GM18868 (cell line): Measurements from ENCODE around the gene UACA.
"Not testable (repeated sequence)": the region's sequence is repeated elsewhere in the genome, so short reads cannot be mapped to it uniquely, and the experiment has no call there.

Experiments used
- ATAC-seq: cut with Tn5 transposase; IDR thresholded peaks from one replicate; pipeline ENCODE4 v1.9.1; 2021; ENCODE audit warnings: mild to moderate bottlenecking, moderate library complexity; ENCODE audit not compliant: unreplicated experiment

Gene UACA

DNA sequence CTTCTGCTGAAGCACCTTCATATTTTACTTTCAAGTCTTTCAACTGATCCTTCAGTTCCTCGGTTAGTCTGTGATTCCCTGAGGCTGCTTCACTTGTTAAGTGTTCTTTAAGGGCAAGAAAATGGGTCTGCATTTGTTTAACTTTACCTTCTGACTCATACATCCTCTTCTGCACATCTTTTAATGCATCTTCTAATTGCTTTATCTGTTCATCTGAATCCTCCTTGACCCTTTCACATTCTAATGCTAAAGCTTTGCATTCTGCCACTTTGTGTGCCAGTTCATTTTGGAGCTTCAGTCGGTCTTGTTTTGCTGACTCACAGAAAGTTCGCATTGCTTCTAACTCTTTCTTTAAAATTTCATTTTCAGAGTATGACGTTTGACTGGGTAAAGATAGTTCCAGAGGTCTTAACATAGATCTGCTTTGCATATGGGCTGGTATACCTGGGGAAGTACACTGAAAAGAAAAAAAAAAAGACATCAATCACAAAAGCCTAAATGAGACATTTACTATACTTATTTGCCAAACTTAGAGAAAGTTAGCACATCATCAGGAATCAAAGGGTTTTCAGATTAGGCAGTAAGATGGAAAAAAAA lies 94.3 kb downstream of the UACA start:
- peak; percentile 78 for ATAC-seq

DNA sequence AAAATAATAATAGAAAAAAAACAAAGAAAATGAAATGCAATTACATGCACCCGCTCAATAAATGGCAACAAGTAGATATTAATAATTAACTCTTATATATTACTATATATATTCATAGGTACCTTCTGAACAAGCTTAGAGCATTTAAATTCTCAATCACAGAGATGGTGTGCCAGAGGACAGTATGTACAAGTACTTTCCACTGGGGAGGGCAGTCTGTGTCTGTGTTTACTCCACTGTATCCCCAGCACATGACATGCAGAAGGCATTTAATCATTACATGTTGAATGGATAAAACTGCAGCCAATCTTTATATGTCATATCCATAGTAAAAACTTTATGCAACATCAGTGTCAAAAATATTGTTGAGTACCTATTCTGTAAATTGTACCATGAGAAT lies 97.8 kb downstream of the UACA start:
- ATAC-seq: no peak

DNA sequence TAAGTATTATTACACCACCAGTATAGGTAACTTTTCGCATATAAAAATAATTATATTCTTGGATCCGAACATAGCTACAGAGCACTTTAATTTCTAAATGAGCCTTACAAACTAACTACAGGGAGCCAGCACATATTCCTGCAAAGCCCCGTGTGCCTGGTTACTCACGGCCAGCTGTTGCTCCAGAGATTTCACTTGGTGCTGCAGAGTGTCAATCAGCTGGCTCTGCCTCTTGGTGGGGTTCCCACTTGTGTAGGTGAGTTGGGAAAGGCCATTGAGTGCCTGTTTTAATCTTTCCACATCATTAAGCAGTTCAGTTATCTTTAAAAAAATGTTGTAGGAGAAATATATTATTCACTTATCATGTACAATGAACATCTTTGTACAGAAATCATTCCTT lies 98.9 kb downstream of the UACA start:
- no peak for ATAC-seq

DNA sequence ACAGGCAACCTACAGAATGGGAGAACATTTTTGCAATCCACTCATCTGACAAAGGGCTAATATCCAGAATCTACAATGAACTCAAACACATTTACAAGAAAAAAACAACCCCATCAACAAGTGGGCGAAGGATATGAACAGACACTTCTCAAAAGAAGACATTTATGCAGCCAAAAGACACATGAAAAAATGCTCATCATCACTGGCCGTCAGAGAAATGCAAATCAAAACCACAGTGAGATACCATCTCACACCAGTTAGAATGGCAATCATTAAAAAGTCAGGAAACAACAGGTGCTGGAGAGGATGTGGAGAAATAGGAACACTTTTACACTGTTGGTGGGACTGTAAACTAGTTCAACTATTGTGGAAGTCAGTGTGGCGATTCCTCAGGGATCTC lies 100.3 kb downstream of the UACA start:
- ATAC-seq: not testable (repeated sequence)

DNA sequence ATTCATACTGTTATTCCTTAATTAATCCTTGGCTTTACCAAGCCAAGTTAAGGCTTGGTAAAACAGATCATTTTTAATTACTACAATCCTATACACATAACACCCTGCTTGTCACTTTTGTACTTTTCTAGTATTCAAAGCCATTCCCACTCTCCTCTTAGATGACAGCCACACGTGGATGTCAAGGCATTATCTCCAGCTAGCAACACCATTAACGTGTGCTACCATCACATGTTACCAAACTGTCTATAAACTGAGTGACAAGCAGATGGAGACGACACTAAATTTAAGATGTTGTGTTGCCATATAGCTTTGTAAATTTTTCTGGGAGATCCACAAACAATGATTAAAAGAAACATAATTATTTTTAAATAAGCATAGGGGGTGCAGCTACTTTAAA lies 103.7 kb downstream of the UACA start:
- no peak for ATAC-seq

DNA sequence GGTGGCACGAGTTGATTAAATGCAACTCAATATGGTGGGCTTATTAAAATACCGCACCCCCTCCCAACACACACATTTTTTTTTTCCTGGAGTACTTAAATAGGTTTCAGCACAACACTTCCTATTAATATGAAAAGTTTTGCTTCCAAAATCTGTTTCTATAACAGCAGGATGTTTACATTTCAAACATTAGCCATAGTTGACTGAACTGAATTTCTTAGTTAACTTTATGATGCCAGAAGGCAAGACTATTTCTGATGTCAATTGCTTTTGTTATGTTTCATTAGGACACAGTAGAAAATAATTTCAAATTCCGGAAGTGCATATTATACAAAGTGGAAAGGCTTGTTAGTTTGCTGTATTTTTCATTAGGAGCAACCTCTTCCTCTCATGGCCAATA lies 104.7 kb downstream of the UACA start:
- ATAC-seq: no peak

DNA sequence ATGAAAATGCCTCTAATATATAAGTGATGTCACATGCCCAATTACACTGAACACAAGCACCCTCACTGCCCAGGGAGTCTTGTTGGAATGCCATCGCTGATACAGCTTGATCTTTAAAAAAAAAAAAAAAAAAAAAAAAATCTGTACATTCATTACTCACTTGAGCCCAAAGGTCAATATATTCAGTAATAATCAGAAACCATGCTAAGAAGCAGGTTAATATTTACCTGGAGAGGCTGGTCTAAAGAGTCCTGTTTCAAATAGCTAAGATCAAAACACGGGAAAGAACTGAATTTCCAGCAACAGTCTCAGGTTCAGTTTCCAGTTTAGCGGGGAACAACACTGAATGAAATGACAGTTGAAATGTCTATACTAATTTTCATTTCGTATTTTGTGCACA lies 109.9 kb downstream of the UACA start:
- no peak for ATAC-seq

DNA sequence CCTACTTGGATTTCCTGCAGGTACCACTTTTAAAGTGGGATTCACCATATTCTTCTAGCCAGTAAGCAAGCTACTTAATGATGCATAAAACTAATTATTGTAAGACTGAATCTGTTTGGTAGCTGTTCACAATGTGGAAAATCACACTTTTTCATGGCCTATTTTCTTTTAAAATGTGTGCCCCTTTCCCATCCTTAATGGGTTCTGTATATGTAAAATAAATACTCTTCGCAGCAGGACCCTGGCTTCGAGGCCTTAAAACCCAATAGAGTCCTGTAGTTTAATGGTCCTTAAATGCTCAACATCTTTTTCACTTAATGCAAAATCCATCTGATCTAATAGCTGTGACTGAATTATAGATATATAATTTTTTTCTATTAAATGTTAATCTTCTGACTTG lies 111.0 kb downstream of the UACA start:
- no peak for ATAC-seq

DNA sequence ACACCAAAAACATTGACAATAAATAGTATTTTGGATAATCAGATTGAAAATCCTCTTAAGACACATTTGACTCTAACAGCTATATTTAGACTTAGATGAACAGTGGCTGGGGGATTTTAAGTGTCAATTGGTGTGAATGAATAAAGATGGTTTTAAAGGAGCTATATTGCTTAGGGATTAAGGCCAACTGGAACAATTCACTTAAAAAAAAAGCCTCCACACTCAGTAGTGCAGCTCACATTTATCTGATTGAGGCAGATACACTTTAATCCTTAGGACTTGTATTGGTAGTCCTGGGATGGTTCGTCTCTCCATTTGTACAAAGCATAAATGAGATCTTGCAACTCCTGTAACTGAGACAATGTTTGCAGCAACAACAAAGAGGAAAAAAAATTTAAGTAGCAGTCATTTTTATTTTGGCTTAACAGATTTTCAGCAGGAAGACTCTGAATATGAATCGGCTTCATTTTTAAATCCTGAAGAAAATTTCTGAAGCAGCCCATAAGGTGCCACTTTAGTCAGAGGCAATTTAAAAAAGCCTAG lies 112.0 kb downstream of the UACA start:
- ATAC-seq: no peak

DNA sequence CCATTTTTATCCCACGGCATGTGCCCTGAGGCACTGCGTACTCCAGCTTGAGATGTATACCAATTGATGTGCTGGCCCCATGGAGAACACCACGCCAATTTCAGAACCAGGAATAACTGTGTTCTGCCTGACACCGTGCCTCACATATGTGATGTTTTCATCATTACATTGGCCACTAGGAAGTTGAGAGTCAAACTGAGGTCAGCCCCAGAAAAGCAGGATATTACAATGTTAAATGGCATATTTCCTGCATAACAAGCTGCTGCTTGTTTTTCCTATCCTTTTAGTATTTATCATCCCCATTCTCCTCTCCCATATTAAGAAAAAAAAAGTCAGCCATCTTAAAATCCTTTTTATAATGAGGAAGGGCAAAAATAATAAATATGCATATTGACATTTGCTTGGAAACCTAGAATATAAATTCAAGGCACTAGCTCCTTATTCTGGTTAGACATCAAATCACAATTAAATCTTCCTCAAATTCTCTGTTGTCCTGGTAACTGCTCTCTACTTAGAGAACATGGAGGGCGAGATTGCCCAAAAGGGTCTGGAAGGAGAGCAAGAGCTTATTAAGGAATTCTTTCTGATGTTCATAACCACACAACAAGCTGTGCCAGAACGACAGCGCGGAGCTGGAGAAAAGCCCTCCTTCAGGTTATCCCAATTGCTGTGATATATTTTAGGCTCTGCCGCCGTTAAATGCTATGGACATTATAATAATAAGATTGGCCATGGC lies 112.6 kb downstream of the UACA start:
- no peak for ATAC-seq

DNA sequence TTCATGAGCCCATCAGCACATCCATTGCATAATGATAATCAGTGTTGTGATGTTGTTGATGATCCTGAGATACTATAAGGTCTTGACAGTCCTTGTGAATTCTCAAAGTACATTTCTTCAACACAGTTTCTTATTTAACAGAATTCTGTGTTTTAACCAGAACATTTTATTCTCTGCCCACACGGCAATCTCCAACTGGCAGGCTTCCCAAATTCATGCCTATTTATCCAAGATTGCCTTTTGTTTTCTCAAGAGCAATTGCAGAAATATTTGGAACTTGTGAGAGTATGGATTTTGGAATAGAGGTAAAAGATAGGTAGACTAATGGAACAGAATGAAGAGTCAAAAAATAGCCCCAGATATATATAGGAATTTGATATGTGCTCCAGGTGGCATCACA lies 116.0 kb downstream of the UACA start:
- ATAC-seq: no peak

DNA sequence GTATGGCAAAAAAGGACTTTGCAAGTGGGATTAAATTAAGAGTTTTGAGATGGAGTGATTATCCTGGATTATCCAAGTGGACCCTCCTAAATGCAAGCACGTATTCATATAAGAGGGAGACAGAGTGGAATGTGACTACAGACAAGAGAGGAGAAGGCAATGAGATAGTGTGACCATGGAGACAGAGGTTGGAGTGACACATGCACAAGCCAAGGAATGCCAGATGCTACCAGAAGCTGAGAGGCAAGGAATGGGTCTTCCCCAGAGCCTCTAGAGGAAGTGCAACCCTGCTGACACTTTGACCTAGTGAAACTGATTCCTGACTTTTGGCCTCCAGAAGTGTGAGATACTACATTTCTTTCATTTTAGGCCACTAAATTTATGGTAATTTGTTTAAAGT lies 117.2 kb downstream of the UACA start:
- no peak for ATAC-seq

DNA sequence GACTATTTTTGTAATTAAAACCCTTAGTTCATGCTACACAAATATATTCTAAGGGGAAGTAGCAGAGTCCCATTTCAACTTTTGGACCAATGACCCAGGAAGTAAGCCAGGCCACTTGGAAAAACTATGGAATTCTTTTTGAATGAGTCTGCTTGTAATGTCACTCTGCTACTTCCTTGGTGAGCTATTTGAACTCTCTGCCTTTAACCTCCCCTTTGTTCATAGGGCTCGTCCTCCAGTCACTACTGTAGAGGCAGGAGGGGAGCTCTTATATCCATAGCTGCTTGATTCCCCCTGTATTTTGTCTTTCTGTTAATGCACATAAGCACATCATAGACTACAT lies 119.6 kb downstream of the UACA start:
- ATAC-seq: no peak

DNA sequence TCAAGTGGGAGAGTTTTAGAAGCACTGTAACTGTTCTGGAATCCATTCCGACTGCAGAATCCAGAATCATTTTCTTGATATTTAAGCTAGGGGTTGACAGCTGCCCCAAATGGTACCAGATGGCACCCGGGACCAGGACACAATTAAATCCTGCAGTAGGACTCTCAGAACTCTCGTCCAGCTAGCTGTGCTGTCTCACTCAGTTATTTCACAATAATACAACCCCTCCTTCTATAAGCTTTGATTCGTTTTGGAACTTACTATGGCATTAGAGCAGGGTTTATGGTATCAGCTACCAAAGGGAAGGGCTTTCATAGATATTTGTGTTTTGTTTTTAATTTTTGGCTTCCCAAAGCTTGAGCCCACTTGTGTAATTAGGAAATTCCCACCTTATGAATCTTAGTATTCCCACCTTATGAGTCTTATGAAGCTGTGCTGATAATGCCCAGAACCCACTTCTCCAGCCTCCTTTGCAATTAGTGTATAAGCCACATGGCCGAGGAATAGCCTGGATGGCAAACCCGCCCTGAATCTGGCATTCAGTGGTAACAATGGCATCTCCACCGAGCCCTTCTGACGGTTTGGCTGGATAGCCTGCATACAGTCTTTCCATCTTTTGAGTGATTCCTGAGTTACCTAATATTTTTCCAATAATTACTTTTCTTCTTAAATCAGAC lies 120.1 kb downstream of the UACA start:
- ATAC-seq: no peak

DNA sequence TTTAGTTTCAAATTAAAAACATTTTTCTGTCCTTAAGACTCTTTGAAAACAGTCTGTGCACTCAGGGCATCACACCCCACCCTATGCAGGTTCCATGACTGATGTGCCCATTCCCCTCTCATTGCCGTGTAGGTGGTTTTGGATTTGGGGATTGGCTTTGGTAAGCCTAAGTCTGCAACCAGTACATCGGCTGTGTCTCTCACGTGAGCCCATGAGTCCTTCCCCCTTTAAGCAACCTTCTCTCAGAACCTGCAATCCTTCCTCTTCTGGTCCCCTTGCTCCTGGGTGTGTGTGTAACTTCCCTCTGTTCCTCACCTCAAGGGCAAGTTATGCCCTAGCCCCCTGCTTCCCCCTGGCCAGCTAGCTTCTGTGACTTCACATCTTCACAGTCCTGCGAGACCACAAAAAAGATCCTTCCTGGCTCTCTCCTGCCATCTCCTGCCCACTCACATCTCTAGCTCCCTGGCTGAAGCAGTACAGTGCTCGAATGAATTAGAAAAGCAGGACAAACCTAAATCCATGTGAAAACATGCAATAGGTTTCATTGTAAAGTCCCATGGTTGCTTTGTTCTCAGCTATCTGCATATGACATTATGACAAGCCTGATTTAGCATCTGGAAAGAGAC lies 126.7 kb downstream of the UACA start:
- ATAC-seq: no peak

DNA sequence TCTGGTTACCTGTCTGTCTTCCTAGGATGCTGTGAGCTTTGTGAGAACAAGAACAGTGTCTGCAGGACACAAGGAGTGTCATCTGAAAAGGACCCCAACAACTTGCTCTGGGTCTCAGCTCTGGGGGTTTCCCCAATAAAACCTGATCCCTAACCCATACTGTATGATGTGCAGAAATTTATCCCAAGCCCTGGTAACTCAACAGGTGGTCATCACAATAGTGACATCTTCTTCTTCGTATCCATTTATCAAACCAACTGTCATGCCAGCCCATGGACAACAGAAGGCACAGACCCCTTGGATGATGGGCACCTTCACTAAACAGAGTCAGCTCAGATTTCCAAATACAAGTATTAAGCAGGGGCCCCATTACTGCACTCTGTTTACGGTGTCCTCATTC lies 127.5 kb downstream of the UACA start:
- ATAC-seq: no peak

DNA sequence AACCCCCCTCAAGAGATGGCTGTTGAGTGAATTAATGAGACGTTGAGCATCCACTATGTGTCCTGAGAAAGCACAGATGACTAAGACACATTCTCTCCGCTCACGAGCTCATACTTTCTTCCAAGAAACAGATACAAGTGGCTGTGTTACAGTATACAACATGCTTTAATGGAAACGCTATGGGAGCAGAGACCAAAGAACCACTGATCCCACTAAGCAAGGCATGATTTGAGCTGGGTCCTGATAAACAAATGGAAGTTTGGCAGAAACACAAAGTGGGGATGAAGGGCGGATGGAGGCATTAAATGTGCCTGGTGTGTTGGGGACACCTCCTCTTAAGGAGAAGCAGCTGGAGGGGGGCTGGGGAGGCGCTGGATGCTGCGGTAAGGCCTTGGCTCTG lies 129.4 kb downstream of the UACA start:
- no peak for ATAC-seq

DNA sequence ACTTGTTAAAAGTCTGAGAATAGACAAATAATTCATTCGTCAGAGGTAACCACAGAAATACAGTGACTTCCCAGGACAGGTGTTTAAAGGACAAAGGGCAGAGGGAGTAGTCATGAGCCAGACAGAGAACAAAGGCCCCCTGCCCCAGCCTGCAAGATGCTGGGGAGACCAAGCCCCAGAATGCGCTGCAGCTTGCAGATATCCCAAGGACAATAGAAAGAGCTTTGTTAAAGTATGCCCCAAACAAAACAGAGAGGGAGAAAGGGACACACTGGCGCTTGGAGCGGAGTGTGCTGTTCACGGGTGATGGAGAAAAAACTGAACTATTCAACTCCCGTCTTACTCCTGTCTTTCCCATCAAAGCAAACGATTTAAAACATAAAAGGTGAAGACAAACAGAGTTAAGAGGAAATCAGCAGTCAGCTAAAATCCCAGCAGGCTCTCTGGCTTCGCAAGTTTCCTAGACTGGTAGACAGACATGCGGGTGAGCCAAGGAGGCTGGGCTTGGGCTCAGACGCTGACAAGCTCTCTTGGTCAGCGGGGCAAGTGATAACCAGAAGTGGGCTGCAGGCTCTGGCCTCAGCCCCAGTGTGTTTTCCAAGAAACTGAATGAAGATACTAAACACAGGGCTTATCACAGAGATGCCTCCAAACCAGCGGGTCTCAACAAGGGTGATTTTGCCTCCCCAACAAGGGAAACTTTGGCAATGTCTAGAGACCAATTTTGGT lies 130.1 kb downstream of the UACA start:
- ATAC-seq: no peak

DNA sequence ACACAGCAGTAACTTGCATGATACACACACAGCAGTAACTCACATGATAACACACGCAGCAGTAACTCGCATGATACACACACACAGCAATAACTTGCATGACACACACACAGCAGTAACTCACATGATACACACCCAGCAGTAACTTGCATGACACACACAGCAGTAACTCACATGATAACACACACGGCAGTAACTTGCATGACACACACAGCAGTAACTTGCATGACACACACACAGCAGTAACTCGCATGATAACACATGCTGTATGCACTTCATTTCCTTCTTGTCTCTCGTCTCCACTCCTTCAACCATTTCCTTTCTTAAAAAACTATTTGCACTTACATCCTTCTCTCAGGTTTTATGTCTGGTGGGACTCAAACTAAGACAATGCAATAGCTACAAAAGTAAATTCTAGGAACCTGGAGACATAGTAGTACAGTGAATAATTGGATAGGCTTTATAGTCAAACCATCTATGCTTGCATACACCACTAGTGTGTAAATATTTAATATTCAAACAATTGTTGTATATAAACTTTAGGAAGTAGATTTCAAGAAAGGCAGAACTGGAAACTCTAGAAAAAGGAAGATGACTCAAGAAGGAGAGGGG lies 130.8 kb downstream of the UACA start:
- ATAC-seq: no peak

DNA sequence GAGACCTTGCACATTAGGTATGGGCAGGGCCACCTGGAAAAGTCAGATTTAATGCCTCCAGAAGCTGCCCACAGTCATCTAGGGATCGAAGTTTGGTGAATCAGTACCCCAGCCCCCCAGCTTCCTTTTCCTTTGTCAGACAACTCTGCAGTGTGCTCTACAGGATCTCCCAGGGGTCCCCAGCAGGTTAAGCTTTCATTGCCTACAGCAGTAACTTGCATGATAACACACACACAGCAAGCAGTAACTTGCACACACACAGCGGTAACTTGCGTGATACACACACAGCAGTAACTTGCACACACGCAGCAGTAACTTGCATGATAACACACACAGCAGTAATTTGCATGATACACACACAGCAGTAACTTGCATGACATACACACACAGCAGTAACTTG lies 131.3 kb downstream of the UACA start:
- no peak for ATAC-seq
